ENCODE measurements around the gene DYNC2H1.

- TF ChIP-seq USF2 (CRISPR knock-in tag; IDR thresholded peaks at IDR 0.05), result no peak
- no peak for TF ChIP-seq NR1H2 (CRISPR knock-in tag; IDR thresholded peaks at IDR 0.05)
- TF ChIP-seq FOXK1 (CRISPR knock-in tag; IDR thresholded peaks at IDR 0.05), result no peak
- no peak for TF ChIP-seq OVOL2 (CRISPR knock-in tag; IDR thresholded peaks at IDR 0.05; ENCODE audit: borderline replicate concordance)
- TF ChIP-seq, protein P1, sequence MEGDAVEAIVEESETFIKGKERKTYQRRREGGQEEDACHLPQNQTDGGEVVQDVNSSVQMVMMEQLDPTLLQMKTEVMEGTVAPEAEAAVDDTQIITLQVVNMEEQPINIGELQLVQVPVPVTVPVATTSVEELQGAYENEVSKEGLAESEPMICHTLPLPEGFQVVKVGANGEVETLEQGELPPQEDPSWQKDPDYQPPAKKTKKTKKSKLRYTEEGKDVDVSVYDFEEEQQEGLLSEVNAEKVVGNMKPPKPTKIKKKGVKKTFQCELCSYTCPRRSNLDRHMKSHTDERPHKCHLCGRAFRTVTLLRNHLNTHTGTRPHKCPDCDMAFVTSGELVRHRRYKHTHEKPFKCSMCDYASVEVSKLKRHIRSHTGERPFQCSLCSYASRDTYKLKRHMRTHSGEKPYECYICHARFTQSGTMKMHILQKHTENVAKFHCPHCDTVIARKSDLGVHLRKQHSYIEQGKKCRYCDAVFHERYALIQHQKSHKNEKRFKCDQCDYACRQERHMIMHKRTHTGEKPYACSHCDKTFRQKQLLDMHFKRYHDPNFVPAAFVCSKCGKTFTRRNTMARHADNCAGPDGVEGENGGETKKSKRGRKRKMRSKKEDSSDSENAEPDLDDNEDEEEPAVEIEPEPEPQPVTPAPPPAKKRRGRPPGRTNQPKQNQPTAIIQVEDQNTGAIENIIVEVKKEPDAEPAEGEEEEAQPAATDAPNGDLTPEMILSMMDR (IDR thresholded peaks at IDR 0.05), result no peak
- no peak for TF ChIP-seq MYBL2 (CRISPR knock-in tag; IDR thresholded peaks at IDR 0.05)
- TF ChIP-seq, protein P2, sequence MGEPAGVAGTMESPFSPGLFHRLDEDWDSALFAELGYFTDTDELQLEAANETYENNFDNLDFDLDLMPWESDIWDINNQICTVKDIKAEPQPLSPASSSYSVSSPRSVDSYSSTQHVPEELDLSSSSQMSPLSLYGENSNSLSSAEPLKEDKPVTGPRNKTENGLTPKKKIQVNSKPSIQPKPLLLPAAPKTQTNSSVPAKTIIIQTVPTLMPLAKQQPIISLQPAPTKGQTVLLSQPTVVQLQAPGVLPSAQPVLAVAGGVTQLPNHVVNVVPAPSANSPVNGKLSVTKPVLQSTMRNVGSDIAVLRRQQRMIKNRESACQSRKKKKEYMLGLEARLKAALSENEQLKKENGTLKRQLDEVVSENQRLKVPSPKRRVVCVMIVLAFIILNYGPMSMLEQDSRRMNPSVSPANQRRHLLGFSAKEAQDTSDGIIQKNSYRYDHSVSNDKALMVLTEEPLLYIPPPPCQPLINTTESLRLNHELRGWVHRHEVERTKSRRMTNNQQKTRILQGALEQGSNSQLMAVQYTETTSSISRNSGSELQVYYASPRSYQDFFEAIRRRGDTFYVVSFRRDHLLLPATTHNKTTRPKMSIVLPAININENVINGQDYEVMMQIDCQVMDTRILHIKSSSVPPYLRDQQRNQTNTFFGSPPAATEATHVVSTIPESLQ (CRISPR knock-in tag; IDR thresholded peaks at IDR 0.05), result no peak
- TF ChIP-seq, protein P3, sequence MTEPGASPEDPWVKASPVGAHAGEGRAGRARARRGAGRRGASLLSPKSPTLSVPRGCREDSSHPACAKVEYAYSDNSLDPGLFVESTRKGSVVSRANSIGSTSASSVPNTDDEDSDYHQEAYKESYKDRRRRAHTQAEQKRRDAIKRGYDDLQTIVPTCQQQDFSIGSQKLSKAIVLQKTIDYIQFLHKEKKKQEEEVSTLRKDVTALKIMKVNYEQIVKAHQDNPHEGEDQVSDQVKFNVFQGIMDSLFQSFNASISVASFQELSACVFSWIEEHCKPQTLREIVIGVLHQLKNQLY (CRISPR knock-in tag; IDR thresholded peaks at IDR 0.05), result no peak
- no peak for TF ChIP-seq JUN (CRISPR knock-in tag; IDR thresholded peaks at IDR 0.05)
Observed at GRCh38 chr11:103147627-103148026, 38.4 kb downstream of the DYNC2H1 start.

All from WTC11 (cell line).